Uterus (tissue), 4 donors: ENCODE results near the gene LRRC37A2. TPM values are rescaled to one million over a fixed set of nuclear protein-coding genes. Genes with fewer than 3 reads are reported as not detected.

Experiments
- small RNA-seq: library from RNA; depleted of rRNA; stranded (forward); fragments of <200 nt; gene quantifications from one replicate; pipeline ENCODE3, GENCODE V24; 2016
- total RNA-seq, 4 donors: library from RNA; depleted of rRNA in 3 of 4; stranded (reverse); fragments of >200 nt in 3 of 4; gene quantifications; one replicate each; pipeline versions ENCODE4 v1.1.0 to v1.2.4, GENCODE V29; 2014 to 2023
- donor health status: DM: yes; HTN: yes; CAD: no.

The LRRC37A2 gene
- total RNA-seq, 4 donors from 2014 or later, result 1.8 to 34.9 (median 16.4) TPM

Small RNAs within 50 kb of the gene (small RNA-seq; reads per million reads assigned to genes)
- gene RN7SL199P, result not detected

Other genes with a start within 250 kb of the LRRC37A2 start
- 10 to 100 TPM in 1 of 4 donors, 1 to 10 TPM in 2, not detected in 1; 1.0 to 14.4 (median 1.8) TPM for gene LRRC37A, start 217.3 kb upstream of the LRRC37A2 start, total RNA-seq
- 10 to 100 TPM in 3 of 4 donors, 1 to 10 TPM in 1; 5.6 to 43.6 (median 15.2) TPM for gene ARL17B, start 150.7 kb upstream of the LRRC37A2 start, total RNA-seq
- 10 to 100 TPM in 3 of 4 donors, 1 to 10 TPM in 1; 4.4 to 22.2 (median 16.9) TPM for gene ARL17A, start 67.2 kb downstream of the LRRC37A2 start, total RNA-seq
- gene NSF, start 78.2 kb downstream of the LRRC37A2 start, total RNA-seq, result 10 to 100 TPM; 12.9 to 40.1 (median 26.3) TPM